GM19463 (cell line): ENCODE measurements around the gene FIG4.
"Not testable (repeated sequence)": the region's sequence is repeated elsewhere in the genome, so short reads cannot be mapped to it uniquely, and the experiment has no call there.

Source experiments
- ATAC-seq: cut with Tn5 transposase; IDR thresholded peaks from one replicate; pipeline ENCODE4 v1.9.1; 2021; ENCODE audit warnings: mild to moderate bottlenecking, moderate library complexity; ENCODE audit not compliant: unreplicated experiment

Gene FIG4

GRCh38 chr6:109793792-109794191 lies 102.7 kb downstream of the FIG4 start:
- ATAC-seq, result no peak

GRCh38 chr6:109794201-109794923 lies 103.3 kb downstream of the FIG4 start:
- no peak for ATAC-seq

- ATAC-seq, result no peak
Observed at GRCh38 chr6:109795994-109796555, 105.0 kb downstream of the FIG4 start.

GRCh38 chr6:109799129-109799528 lies 108.0 kb downstream of the FIG4 start:
- no peak for ATAC-seq

- ATAC-seq, result no peak
Observed at GRCh38 chr6:109799664-109800063, 108.6 kb downstream of the FIG4 start.

- no peak for ATAC-seq
Observed at GRCh38 chr6:109800771-109801170, 109.7 kb downstream of the FIG4 start.

GRCh38 chr6:109801794-109802193 lies 110.7 kb downstream of the FIG4 start:
- ATAC-seq, result no peak

GRCh38 chr6:109804020-109804419 lies 112.9 kb downstream of the FIG4 start:
- ATAC-seq, result no peak

- no peak for ATAC-seq
Observed at GRCh38 chr6:109807881-109808280, 116.8 kb downstream of the FIG4 start.

- no peak for ATAC-seq
Observed at GRCh38 chr6:109808837-109809236, 117.7 kb downstream of the FIG4 start.

GRCh38 chr6:109815054-109815453 lies 124.0 kb downstream of the FIG4 start:
- ATAC-seq, result no peak

- ATAC-seq, result no peak
Observed at GRCh38 chr6:109816452-109817374, 125.6 kb downstream of the FIG4 start.

- peak; percentile 58 for ATAC-seq
Observed at GRCh38 chr6:109820706-109821350, 129.7 kb downstream of the FIG4 start.

- ATAC-seq, result no peak
Observed at GRCh38 chr6:109821428-109821827, 130.3 kb downstream of the FIG4 start.

- no peak for ATAC-seq
Observed at GRCh38 chr6:109824105-109824504, 133.0 kb downstream of the FIG4 start.

- ATAC-seq, result no peak
Observed at GRCh38 chr6:109826551-109826950, 135.5 kb downstream of the FIG4 start.

GRCh38 chr6:109831352-109831751 lies 140.3 kb downstream of the FIG4 start:
- ATAC-seq, result not testable (repeated sequence)

- no peak for ATAC-seq
Observed at GRCh38 chr6:109834131-109834530, 143.0 kb downstream of the FIG4 start.

GRCh38 chr6:109834595-109835437 lies 143.7 kb downstream of the FIG4 start:
- ATAC-seq, result no peak

- no peak for ATAC-seq
Observed at GRCh38 chr6:109840034-109840433, 148.9 kb downstream of the FIG4 start.
